A673 (cell line): Measurements from ENCODE around the gene FAM114A2.

Source experiments
- CTCF ChIP-seq: fragments of 300-800, 200-600 bp; sonication (generic); conservative IDR thresholded peaks from 2 replicates; pipeline ENCODE4 v1.5.1; 2017; ENCODE audit warnings: low read depth, mild to moderate bottlenecking, antibody characterized with exemption, low read length, moderate library complexity, mixed read lengths
- EZH2 ChIP-seq: fragments of 200-600 bp; sonication (generic); IDR thresholded peaks from 2 replicates; pipeline ENCODE4 v1.6.1; 2017; ENCODE audit warnings: borderline replicate concordance, low read depth, mild to moderate bottlenecking, mixed read lengths, antibody characterized with exemption, low read length; ENCODE audit not compliant: poor library complexity, severe bottlenecking

- TF ChIP-seq CTCF (no peak), EZH2 (no peak)
Observed at GRCh38 chr5:153988510-153988909, 50.2 kb downstream of the FAM114A2 start.
